Activated CD4-positive, alpha-beta T cell treated with anti-CD3 and anti-CD28 coated beads for 48 hours (primary cell): Measurements from ENCODE around the gene SNX5.
"Not testable (repeated sequence)": the region's sequence is repeated elsewhere in the genome, so short reads cannot be mapped to it uniquely, and the experiment has no call there.

Experiments
- DNase-seq: peaks from one replicate; pipeline ENCODE4 v3.0.0-alpha.2; 2020

The SNX5 gene

GRCh38 chr20:17992224-17992637, 23.6 kb upstream of the SNX5 start:
- peak; percentile 73 for DNase-seq

- DNase-seq = no peak
Measured at GRCh38 chr20:17990278-17990972, 21.8 kb upstream of the SNX5 start.

- no peak for DNase-seq
Measured at GRCh38 chr20:17987988-17988387, 19.4 kb upstream of the SNX5 start.

GRCh38 chr20:17985388-17986018, 16.9 kb upstream of the SNX5 start:
- no peak for DNase-seq

- no peak for DNase-seq
Measured at GRCh38 chr20:17976305-17976704, 7.7 kb upstream of the SNX5 start.

- DNase-seq = no peak
Measured at GRCh38 chr20:17972121-17972520, 3.5 kb upstream of the SNX5 start.

GRCh38 chr20:17971300-17972013, 2.9 kb upstream of the SNX5 start:
- no peak for DNase-seq

- DNase-seq = peak; percentile 35
Measured at GRCh38 chr20:17969884-17970409, 1.4 kb upstream of the SNX5 start.

GRCh38 chr20:17969278-17969883, 787 bp upstream of the SNX5 start:
- peak; percentile 63 for DNase-seq

GRCh38 chr20:17967521-17968365, 851 bp downstream of the SNX5 start:
- DNase-seq = peak; percentile 49

GRCh38 chr20:17966432-17967310, 1.9 kb downstream of the SNX5 start:
- DNase-seq = no peak

- no peak for DNase-seq
Measured at GRCh38 chr20:17965042-17965697, 3.4 kb downstream of the SNX5 start.

GRCh38 chr20:17964632-17965031, 4.0 kb downstream of the SNX5 start:
- no peak for DNase-seq

GRCh38 chr20:17964073-17964472, 4.5 kb downstream of the SNX5 start:
- no peak for DNase-seq

- no peak for DNase-seq
Measured at GRCh38 chr20:17963114-17963897, 5.3 kb downstream of the SNX5 start.

- DNase-seq = no peak
Measured at GRCh38 chr20:17961587-17961940, 7.0 kb downstream of the SNX5 start.

GRCh38 chr20:17960927-17961586, 7.5 kb downstream of the SNX5 start:
- no peak for DNase-seq

GRCh38 chr20:17960400-17960885, 8.2 kb downstream of the SNX5 start:
- DNase-seq = not testable (repeated sequence)

- DNase-seq = no peak
Measured at GRCh38 chr20:17959257-17959627, 9.4 kb downstream of the SNX5 start.
